Thyroid gland (tissue), 4 donors: ENCODE data around the gene FTCD. TPM values are rescaled to one million over a fixed set of nuclear protein-coding genes. Genes with fewer than 3 reads are reported as not detected.
"Not testable (repeated sequence)": the region's sequence is repeated elsewhere in the genome, so short reads cannot be mapped to it uniquely, and the experiment has no call there.

Experiments used
- DNase-seq, 2 donors: peaks; one replicate each; pipeline ENCODE4 v3.0.0-alpha.2; 2019
- H3K27ac ChIP-seq, 3 donors: fragments of 200-600 bp; sonication (generic); 1 replicate in 2 of 3; 2 replicates in 1 of 3; pipeline ENCODE4 v1.5.1; 2016 to 2019; ENCODE audit warnings: mild to moderate bottlenecking in 1 of 3, moderate library complexity in 1 of 3
- H3K27me3 ChIP-seq: fragments of 200-600 bp; sonication (generic); one replicate; pipeline ENCODE4 v1.5.1; 2019
- H3K36me3 ChIP-seq, 2 donors: fragments of 200-600 bp; sonication (generic); one replicate each; pipeline ENCODE4 v1.5.1; 2016 to 2019
- H3K4me1 ChIP-seq, 2 donors: fragments of 200-600 bp; sonication (generic); one replicate each; pipeline ENCODE4 v1.5.1; 2017 to 2019
- H3K4me3 ChIP-seq, 3 donors: fragments of 200-600 bp; sonication (generic); replicated peaks in 1 of 3; 1 replicate in 2 of 3; 2 replicates in 1 of 3; pipeline ENCODE4 v1.5.1; 2016; ENCODE audit warnings: mild to moderate bottlenecking in 1 of 3
- H3K9me3 ChIP-seq: fragments of 200-600 bp; sonication (generic); one replicate; pipeline ENCODE4 v1.5.1; 2017
- POLR2A ChIP-seq, 2 donors: fragments of 450-650 bp; IDR thresholded peaks; one replicate each; pipeline ENCODE4 v1.6.1; 2017; ENCODE audit warnings: antibody characterized with exemption in 2 of 2, mild to moderate bottlenecking in 2 of 2, moderate library complexity in 1 of 2
- WGBS, 2 donors: methylation state at CpG; one replicate each; pipeline ENCODE4 v1.1.5; 2017; 5-methylcytosine and 5-hydroxymethylcytosine counted together
- intact Hi-C: fragments of 100-400 bp; cut with DNase I; formaldehyde crosslinking; loops from one replicate; pipeline ENCODE4 v1.15.1; 2023
- total RNA-seq, 4 donors: library from RNA; depleted of rRNA; stranded (reverse); fragments of >200 nt; gene quantifications; one replicate each; pipeline ENCODE4 v1.2.3, GENCODE V29; 2016
- TF ChIP-seq, protein P1 (sequence below), 6 experiments: fragments of 200-600 bp in 3 of 6; fragments of 450-650 bp in 3 of 6; sonication (generic) in 3 of 6; IDR thresholded peaks; one replicate each; pipeline ENCODE4 v1.5.1; 2016 to 2019; ENCODE audit warnings: antibody characterized with exemption in 6 of 6, mild to moderate bottlenecking in 2 of 6, inconsistent platforms in 1 of 6, moderate library complexity in 1 of 6

Gene FTCD
- total RNA-seq, 4 donors from 2014 or later = 0.78 to 1.2 (median 0.94) TPM; not detected in 1

DNA sequence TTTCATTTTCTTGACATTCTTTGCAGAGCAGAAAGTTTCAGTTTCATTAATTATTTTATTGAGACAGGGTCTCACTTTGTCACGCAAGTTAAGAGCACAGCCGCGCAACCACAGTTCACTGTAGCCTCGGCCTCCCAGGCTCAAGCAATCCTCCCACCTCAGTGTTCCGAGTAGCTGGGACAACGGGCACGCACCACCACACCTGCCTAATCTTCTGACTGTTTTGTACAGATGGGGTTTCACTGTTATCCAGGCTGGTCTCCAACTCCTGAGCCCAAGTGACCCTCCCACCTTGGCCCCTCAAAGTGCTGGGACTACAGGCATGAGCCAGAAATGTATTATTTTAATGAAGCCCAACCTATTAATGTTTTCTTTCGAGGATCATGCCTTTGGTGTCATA lies 31.9 kb upstream of the FTCD start:
- no peak for DNase-seq
- Histone ChIP-seq H3K27ac (no peak overlapping the region), H3K4me3 (no peak overlapping the region), H3K36me3 (no peaks in the 10 kb centered on the region), H3K27me3 (no peaks in the 10 kb centered on the region), H3K4me1 (peaks cover 0 to 12% of the 10 kb centered on the region in 2 donors), H3K9me3 (no peaks in the 10 kb centered on the region)
- 94 to 96% methylated on average over 8 of the region's 8 CpGs for WGBS, 2 donors
- intact Hi-C loops = loop anchor here (10.0 kb wide), 1 partner anchor 202 kb away; the partner anchor contains the start of gene COL6A1
- TF ChIP-seq, protein P1, sequence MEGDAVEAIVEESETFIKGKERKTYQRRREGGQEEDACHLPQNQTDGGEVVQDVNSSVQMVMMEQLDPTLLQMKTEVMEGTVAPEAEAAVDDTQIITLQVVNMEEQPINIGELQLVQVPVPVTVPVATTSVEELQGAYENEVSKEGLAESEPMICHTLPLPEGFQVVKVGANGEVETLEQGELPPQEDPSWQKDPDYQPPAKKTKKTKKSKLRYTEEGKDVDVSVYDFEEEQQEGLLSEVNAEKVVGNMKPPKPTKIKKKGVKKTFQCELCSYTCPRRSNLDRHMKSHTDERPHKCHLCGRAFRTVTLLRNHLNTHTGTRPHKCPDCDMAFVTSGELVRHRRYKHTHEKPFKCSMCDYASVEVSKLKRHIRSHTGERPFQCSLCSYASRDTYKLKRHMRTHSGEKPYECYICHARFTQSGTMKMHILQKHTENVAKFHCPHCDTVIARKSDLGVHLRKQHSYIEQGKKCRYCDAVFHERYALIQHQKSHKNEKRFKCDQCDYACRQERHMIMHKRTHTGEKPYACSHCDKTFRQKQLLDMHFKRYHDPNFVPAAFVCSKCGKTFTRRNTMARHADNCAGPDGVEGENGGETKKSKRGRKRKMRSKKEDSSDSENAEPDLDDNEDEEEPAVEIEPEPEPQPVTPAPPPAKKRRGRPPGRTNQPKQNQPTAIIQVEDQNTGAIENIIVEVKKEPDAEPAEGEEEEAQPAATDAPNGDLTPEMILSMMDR (IDR thresholded peaks at IDR 0.05) = no peak
- no peak for TF ChIP-seq POLR2A (IDR thresholded peaks at IDR 0.05)

DNA sequence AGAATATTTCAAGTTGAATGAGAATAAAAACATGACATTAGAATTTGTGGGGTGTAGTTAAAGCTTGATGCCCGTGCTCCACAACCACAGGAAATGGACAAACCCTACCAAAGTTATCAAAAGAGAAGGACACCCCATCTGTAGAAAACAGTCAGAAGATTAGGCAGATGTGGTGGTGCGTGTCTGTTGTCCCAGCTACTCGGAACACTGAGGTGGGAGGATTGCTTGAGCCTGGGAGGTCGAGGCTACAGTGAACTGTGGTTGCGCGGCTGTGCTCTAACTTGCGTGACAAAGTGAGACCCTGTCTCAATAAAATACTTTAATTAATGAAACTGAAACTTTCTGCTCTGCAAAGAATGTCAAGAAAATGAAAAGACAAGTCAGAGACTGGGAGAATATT lies 30.3 kb upstream of the FTCD start:
- DNase-seq = no peak
- WGBS, 2 donors = 83 to 91% methylated on average over 7 of the region's 7 CpGs
- H3K4me3 ChIP-seq = no peak overlapping the region
- intact Hi-C loops = loop anchor here (10.0 kb wide), 1 partner anchor 201 kb away; the partner anchor contains the start of gene COL6A1
- H3K9me3 ChIP-seq = no peaks in the 10 kb centered on the region
- no peak overlapping the region for H3K27ac ChIP-seq
- no peaks in the 10 kb centered on the region for H3K27me3 ChIP-seq
- H3K36me3 ChIP-seq = no peaks in the 10 kb centered on the region
- peaks cover 0 to 12% of the 10 kb centered on the region in 2 donors for H3K4me1 ChIP-seq
- no peak for TF ChIP-seq POLR2A (IDR thresholded peaks at IDR 0.05)
- TF ChIP-seq, protein P1 (IDR thresholded peaks at IDR 0.05) = no peak

DNA sequence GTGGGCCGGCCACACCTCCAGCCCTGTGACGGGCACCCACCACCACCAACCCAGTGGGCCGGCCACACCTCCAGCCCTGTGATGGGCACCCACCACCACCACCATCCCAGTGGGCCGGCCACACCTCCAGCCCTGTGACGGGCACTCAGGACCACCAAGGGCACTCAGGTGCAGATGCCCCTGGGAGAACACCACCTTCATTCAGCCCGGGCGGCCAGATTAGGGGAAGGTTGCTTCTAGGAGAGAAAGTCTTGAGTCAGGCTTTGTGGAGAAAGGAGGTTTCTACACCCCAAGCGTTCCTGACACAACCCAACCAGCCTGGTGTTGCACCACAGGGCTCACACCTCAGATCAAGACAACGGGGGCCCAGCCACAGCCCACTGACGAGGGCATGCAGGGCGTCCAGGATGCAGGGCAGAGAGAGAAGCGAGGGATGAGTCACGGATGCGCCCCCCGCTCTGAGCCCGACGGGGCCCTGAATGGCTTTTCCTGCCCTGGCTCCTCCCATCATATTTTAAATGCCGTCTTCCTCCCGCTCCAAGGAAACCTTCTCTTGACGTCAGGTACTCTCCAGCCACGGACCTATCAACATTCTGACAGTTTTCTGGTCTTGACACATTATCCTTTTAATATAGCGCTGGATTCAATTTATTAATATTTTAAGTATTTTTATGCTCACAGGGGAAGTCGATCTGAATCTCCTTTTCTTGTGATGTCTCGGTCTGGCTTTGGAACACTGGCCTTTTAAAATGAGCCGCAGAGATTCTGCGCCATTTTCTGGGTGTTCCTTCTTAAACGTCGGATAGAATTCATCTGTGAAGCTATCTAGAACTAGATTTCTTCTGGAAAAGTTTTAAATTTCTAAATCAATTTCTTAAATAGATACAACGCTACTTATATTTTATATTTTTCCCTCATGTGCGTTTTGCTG lies 29.5 kb upstream of the FTCD start:
- intact Hi-C loops = loop anchor here (10.0 kb wide), 1 partner anchor 200 kb away; the partner anchor contains the start of gene COL6A1
- WGBS, 2 donors = 18 to 46% methylated on average over 21 to 27 of the region's 30 CpGs
- no peaks in the 10 kb centered on the region for H3K9me3 ChIP-seq
- peak overlapping the region in 2 of 3 donors; percentile 8 to 19 for H3K4me3 ChIP-seq
- TF ChIP-seq, protein P1 (IDR thresholded peaks at IDR 0.05) = no peak
- TF ChIP-seq POLR2A (IDR thresholded peaks at IDR 0.05) = peak in 1 of 2 donors; percentile 29
- H3K27me3 ChIP-seq = no peaks in the 10 kb centered on the region
- H3K36me3 ChIP-seq = no peaks in the 10 kb centered on the region
- H3K27ac ChIP-seq = peak overlapping the region; percentile 29 to 73 (median 44)
- peak; percentile 85 to 88 for DNase-seq
- H3K4me1 ChIP-seq = peaks cover 0 to 12% of the 10 kb centered on the region in 2 donors

DNA sequence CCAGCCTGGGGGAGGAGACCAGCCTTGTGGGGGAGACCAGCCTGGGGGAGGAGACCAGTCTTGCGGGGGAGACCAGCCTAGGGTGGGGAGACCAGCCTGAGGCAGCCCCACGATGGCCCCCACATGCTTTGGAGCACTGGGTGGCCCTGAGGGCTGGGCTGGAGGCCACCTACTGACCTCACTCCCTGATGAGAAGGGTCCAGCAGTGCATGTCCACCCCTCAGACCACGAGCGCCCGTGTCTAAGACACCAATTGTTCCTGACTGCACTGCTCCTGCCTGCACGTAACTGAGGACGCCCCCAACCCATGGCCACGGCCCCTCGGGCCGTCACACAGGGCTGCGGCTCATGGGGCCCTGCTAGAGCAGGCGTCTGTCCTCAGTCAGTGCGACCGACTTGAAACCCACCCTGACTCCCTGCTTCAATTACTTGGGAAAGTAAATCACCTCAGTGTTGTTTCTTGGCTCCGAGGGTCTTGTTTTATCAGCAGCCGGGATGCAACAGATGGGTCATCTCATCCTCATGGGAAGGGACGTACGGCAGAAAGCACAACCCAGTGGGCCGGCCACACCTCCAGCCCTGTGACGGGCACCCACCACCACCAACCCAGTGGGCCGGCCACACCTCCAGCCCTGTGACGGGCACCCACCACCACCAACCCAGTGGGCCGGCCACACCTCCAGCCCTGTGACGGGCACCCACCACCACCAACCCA lies 28.7 kb upstream of the FTCD start, which contains the start of gene SPATC1L:
TSS of gene SPATC1L (minus strand) at position 550 of the 715 bp plus-strand sequence. CDS start 1,643 bp downstream, outside the sequence.
- TF ChIP-seq POLR2A (IDR thresholded peaks at IDR 0.05) = no peak
- TF ChIP-seq, protein P1 (IDR thresholded peaks at IDR 0.05) = no peak
- peak in 1 of 2 donors; percentile 63 for DNase-seq
- H3K27ac ChIP-seq = peak within 1 kb of the TSS; percentile 29 to 73 (median 44)
- H3K4me3 ChIP-seq = peak within 1 kb of the TSS in 2 of 3 donors; percentile 28 to 38
- no peaks in the 10 kb centered on the region for H3K27me3 ChIP-seq
- intact Hi-C loops = loop anchor here (10.0 kb wide), 1 partner anchor 199 kb away; the partner anchor contains the start of gene COL6A1
- 0 to 68% methylated on average over 5 to 14 of the region's 24 CpGs for WGBS, 2 donors
- H3K9me3 ChIP-seq = no peaks in the 10 kb centered on the region
- no peaks in the 10 kb centered on the region for H3K36me3 ChIP-seq
- peaks cover 0 to 9% of the 10 kb centered on the region in 2 donors for H3K4me1 ChIP-seq

DNA sequence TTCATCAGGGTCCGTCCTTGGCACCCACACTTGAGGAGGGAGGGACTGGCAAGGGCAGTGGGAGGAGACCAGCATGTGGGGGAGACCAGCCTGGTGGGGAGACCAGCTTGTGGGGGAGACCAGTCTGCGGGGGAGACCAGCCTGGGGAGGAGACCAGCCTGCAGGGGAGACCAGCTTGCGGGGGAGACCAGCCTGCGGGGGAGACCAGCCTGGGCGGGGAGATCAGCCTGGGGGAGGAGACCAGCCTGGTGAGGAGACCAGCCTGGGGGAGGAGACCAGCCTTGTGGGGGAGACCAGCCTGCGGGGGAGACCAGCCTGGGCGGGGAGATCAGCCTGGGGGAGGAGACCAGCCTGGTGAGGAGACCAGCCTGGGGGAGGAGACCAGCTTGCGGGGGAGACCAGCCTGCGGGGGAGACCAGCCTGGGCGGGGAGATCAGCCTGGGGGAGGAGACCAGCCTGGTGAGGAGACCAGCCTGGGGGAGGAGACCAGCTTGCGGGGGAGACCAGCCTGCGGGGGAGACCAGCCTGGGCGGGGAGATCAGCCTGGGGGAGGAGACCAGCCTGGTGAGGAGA lies 28.0 kb upstream of the FTCD start:
- H3K9me3 ChIP-seq, H3K4me3 ChIP-seq, H3K36me3 ChIP-seq, H3K27me3 ChIP-seq, H3K4me1 ChIP-seq, DNase-seq, H3K27ac ChIP-seq: not testable (repeated sequence)
- intact Hi-C loops = loop anchor here (10.0 kb wide), 1 partner anchor 199 kb away; the partner anchor contains the start of gene COL6A1
- WGBS, 2 donors = 43% methylated on average over 1 of the region's 13 CpGs; no CpG with 5 or more reads in 1 of the 2 donors
